ENCODE measurements around the gene SIRPA.

DNA sequence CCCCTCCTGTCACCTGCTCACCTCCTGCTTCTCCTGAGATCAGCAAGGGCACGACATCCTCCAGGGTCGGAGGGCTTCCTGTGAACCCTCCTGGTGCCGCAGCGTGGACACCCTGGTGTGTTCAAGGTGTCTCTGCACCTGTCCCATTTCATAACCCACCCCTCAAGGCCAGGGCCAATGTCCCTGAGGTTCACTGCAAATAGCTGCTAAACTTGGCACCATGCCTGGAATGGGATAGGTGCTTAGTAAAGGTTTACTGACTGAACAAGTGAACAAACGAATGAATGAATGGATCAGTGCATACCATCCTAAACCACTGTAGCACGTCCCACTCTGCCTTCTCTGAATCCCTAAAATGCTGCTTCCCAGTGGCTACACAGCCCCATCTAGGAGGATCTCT, 35.0 kb downstream of the SIRPA start:
- TF ChIP-seq, protein P1, sequence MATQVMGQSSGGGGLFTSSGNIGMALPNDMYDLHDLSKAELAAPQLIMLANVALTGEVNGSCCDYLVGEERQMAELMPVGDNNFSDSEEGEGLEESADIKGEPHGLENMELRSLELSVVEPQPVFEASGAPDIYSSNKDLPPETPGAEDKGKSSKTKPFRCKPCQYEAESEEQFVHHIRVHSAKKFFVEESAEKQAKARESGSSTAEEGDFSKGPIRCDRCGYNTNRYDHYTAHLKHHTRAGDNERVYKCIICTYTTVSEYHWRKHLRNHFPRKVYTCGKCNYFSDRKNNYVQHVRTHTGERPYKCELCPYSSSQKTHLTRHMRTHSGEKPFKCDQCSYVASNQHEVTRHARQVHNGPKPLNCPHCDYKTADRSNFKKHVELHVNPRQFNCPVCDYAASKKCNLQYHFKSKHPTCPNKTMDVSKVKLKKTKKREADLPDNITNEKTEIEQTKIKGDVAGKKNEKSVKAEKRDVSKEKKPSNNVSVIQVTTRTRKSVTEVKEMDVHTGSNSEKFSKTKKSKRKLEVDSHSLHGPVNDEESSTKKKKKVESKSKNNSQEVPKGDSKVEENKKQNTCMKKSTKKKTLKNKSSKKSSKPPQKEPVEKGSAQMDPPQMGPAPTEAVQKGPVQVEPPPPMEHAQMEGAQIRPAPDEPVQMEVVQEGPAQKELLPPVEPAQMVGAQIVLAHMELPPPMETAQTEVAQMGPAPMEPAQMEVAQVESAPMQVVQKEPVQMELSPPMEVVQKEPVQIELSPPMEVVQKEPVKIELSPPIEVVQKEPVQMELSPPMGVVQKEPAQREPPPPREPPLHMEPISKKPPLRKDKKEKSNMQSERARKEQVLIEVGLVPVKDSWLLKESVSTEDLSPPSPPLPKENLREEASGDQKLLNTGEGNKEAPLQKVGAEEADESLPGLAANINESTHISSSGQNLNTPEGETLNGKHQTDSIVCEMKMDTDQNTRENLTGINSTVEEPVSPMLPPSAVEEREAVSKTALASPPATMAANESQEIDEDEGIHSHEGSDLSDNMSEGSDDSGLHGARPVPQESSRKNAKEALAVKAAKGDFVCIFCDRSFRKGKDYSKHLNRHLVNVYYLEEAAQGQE (IDR thresholded peaks at IDR 0.05; ENCODE audit: low read depth, low read length): no peak
- TF ChIP-seq POLR2A (IDR thresholded peaks at IDR 0.05; ENCODE audit: low read depth, low read length): no peak
- TF ChIP-seq, protein P2, sequence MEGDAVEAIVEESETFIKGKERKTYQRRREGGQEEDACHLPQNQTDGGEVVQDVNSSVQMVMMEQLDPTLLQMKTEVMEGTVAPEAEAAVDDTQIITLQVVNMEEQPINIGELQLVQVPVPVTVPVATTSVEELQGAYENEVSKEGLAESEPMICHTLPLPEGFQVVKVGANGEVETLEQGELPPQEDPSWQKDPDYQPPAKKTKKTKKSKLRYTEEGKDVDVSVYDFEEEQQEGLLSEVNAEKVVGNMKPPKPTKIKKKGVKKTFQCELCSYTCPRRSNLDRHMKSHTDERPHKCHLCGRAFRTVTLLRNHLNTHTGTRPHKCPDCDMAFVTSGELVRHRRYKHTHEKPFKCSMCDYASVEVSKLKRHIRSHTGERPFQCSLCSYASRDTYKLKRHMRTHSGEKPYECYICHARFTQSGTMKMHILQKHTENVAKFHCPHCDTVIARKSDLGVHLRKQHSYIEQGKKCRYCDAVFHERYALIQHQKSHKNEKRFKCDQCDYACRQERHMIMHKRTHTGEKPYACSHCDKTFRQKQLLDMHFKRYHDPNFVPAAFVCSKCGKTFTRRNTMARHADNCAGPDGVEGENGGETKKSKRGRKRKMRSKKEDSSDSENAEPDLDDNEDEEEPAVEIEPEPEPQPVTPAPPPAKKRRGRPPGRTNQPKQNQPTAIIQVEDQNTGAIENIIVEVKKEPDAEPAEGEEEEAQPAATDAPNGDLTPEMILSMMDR (IDR thresholded peaks at IDR 0.05 in 2 of 3, conservative IDR thresholded peaks at IDR 0.05 in 1 of 3; ENCODE audit: control insufficient read depth in 2 of 3, extremely low read depth in 1 of 3, insufficient read depth in 1 of 3, low read depth in 3 of 3, low read length in 3 of 3): no peak

Data from GM12878 (cell line).